GM12878 (cell line): ENCODE results near the gene PLEKHG4B. TPM values are rescaled to one million over a fixed set of nuclear protein-coding genes. Genes with fewer than 3 reads are reported as not detected.

Source experiments
- ATAC-seq: fragments of 200-7000 bp; cut with Tn5 transposase; 3 replicates; pipeline ENCODE4 v1.9.1; 2020; ENCODE audit warnings: mild to moderate bottlenecking, moderate library complexity
- BruUV-seq: library from RNA; stranded (reverse); fragments of 400-500 nt; replicated peaks from 2 replicates; lab custom pipeline; 2021; lab: Mats Ljungman, UMichigan
- CTCF ChIA-PET: fragments of 300-600 bp; sonication (Branson Sonifier 250); formaldehyde crosslinking; extraction: SDS; loops from one replicate; lab custom pipeline; 2021; ENCODE audit warnings: inconsistent platforms; lab: Yijun Ruan, JAX
- POLR2A ChIA-PET: fragments of 350-600 bp; formaldehyde crosslinking; extraction: SDS; loops from one replicate; lab custom pipeline; 2021; ENCODE audit warnings: inconsistent platforms; lab: Charles Lee
- RAD21 ChIA-PET: fragments of 300-600 bp; sonication (Branson Sonifier 250); formaldehyde crosslinking; loops from one replicate; lab custom pipeline; 2023; ENCODE audit warnings: antibody characterized with exemption; ENCODE audit not compliant: unreplicated experiment; lab: Charles Lee
- SMC1A ChIA-PET: fragments of 300-600 bp; sonication (Branson Sonifier 250); formaldehyde crosslinking; loops from one replicate; lab custom pipeline; 2023; ENCODE audit not compliant: unreplicated experiment, uncharacterized antibody; lab: Charles Lee
- DNase-seq: peaks from one replicate; pipeline ENCODE4 v3.0.0-alpha.2; 2011; ENCODE audit warnings: low read depth, low spot score
- FAIRE-seq: peaks from 3 replicates; lab custom pipeline; 2011; peaks lifted over from hg19 to GRCh38; lab: Jason Lieb, UNC
- H2AFZ ChIP-seq: 2 replicates; pipeline ENCODE4 v1.6.0; 2011; ENCODE audit warnings: low read depth, low read length, control low read depth; ENCODE audit not compliant: control insufficient read depth
- H3K27ac ChIP-seq: 2 replicates; pipeline ENCODE4 v1.5.1; 2011; ENCODE audit warnings: control low read depth; ENCODE audit not compliant: control insufficient read depth, insufficient read depth
- H3K27me3 ChIP-seq, 2 experiments: replicated peaks in 1 of 2; 2 replicates each; pipeline versions ENCODE4 v1.6.0 to v1.6.1; 2011; ENCODE audit warnings: low read length in 1 of 2; ENCODE audit not compliant: control insufficient read depth in 2 of 2, insufficient read depth in 2 of 2
- H3K36me3 ChIP-seq, 2 experiments: 2 replicates each; pipeline ENCODE4 v1.5.1; 2011; ENCODE audit warnings: low read length in 1 of 2; ENCODE audit not compliant: control insufficient read depth in 2 of 2, insufficient read depth in 2 of 2
- H3K4me1 ChIP-seq: 2 replicates; pipeline ENCODE4 v1.6.1; 2011; ENCODE audit warnings: mild to moderate bottlenecking, low read length, moderate library complexity, mixed read lengths; ENCODE audit not compliant: control insufficient read depth, insufficient read depth
- H3K4me2 ChIP-seq: 2 replicates; pipeline ENCODE4 v1.6.0; 2011; ENCODE audit warnings: control low read depth; ENCODE audit not compliant: control insufficient read depth, insufficient read depth
- H3K4me3 ChIP-seq: fragments of 200-600 bp; sonication (generic); 2 replicates; pipeline ENCODE4 v1.5.1; 2016
- H3K79me2 ChIP-seq: 2 replicates; pipeline ENCODE4 v1.6.0; 2011; ENCODE audit warnings: low read length; ENCODE audit not compliant: control insufficient read depth, insufficient read depth
- H3K9ac ChIP-seq: 2 replicates; pipeline ENCODE4 v1.8.0; 2011; ENCODE audit warnings: low read length, control low read depth, mixed read lengths; ENCODE audit not compliant: control insufficient read depth, insufficient read depth
- H3K9me3 ChIP-seq: replicated peaks from 3 replicates; pipeline ENCODE4 v1.5.1; 2011; ENCODE audit warnings: mild to moderate bottlenecking, low read length; ENCODE audit not compliant: control insufficient read depth, insufficient read depth
- H4K20me1 ChIP-seq: 2 replicates; pipeline ENCODE4 v1.6.0; 2011; ENCODE audit not compliant: control insufficient read depth, insufficient read depth
- BRCA1 ChIP-seq: IDR thresholded peaks from 2 replicates; pipeline ENCODE4 v1.6.1; 2011; ENCODE audit warnings: low read depth, low read length, improper control_type of control experiment
- HCFC1 ChIP-seq: fragments of 150-350 bp; IDR thresholded peaks from 2 replicates; pipeline ENCODE4 v1.6.1; 2014; ENCODE audit warnings: low read length
- HDAC2 ChIP-seq: fragments of 200-600 bp; sonication (generic); IDR thresholded peaks from 2 replicates; pipeline ENCODE4 v1.6.1; 2017
- MEF2B ChIP-seq: fragments of 450-650 bp; IDR thresholded peaks from 2 replicates; pipeline ENCODE4 v1.6.1; 2018; ENCODE audit warnings: mild to moderate bottlenecking, moderate library complexity; ENCODE audit not compliant: partially characterized antibody, poor library complexity, severe bottlenecking
- POLR2A ChIP-seq: IDR thresholded peaks from 2 replicates; pipeline ENCODE4 v1.6.1; 2011; ENCODE audit warnings: low read depth, mild to moderate bottlenecking, low read length
- SIN3A ChIP-seq: IDR thresholded peaks from 2 replicates; pipeline ENCODE4 v1.6.1; 2012; ENCODE audit warnings: low read depth, low read length, improper control_type of control experiment
- SIX5 ChIP-seq: IDR thresholded peaks from 2 replicates; pipeline ENCODE4 v1.6.1; 2011; ENCODE audit warnings: mild to moderate bottlenecking, low read depth, low read length, moderate library complexity; ENCODE audit not compliant: severe bottlenecking
- SREBF2 ChIP-seq: IDR thresholded peaks from 2 replicates; pipeline ENCODE4 v1.6.1; 2012; ENCODE audit warnings: mild to moderate bottlenecking, low read length
- WGBS: methylation state at CpG from one replicate; pipeline ENCODE4 v1.1.6; 2016; ENCODE audit warnings: low lambda C conversion rate; ENCODE audit not compliant: insufficient replicate concordance, insufficient coverage; ENCODE audit errors: missing lambda C conversion rate; 5-methylcytosine and 5-hydroxymethylcytosine counted together
- in situ Hi-C: fragments of 300-500 bp; cut with MboI; formaldehyde crosslinking; loops from 9 replicates; pipeline ENCODE4 v1.14.3; 2018; ENCODE audit warnings: mixed read lengths
- intact Hi-C: fragments of 100-400 bp; cut with micrococcal nuclease; formaldehyde crosslinking; loops from one replicate; pipeline ENCODE4 v1.14.2; 2022; ENCODE audit not compliant: unreplicated experiment
- polyA plus RNA-seq, 11 experiments: library from polyadenylated mRNA; depleted of rRNA in 4 of 11; unstranded in 6 of 11; stranded (reverse) in 5 of 11; fragments of >200 nt; fragmentation: Nextera tagmentation in 4 of 11; fragmentation: Illumina TruSeq in 1 of 11; extraction: Ambion mirVana in 4 of 11; extraction: Trizol in 1 of 11; gene quantifications; 1 replicate in 1 of 11; 2 replicates in 10 of 11; pipeline versions ENCODE4 v1.2.1 to v1.2.3, GENCODE V29; 2011 to 2016; ENCODE audit warnings: inconsistent platforms in 2 of 11, missing spikeins in 2 of 11, low read depth in 1 of 11
- total RNA-seq, 4 experiments: library from RNA; depleted of rRNA in 3 of 4; stranded (reverse); fragments of >200 nt in 3 of 4; fragmentation: Illumina TruSeq in 1 of 4; extraction: Trizol in 1 of 4; gene quantifications; 2 replicates each; pipeline versions ENCODE4 v1.2.1 to v1.2.3, GENCODE V29; 2013 to 2021
- TF ChIP-seq, protein P1 (sequence below): fragments of 450-650 bp; IDR thresholded peaks from 2 replicates; pipeline ENCODE4 v1.6.1; 2014; ENCODE audit warnings: mild to moderate bottlenecking

Gene PLEKHG4B
- total and polyA plus RNA-seq, 10 of the 15 experiments (the other 5 are each of a cell fraction or from before 2014, with no cell fraction given) = under 0.01 to 0.05 (median 0.01) TPM; not detected in 6

GRCh38 chr5:194102-194501, 102.1 kb downstream of the PLEKHG4B start:
- ATAC-seq (no peak), FAIRE-seq (no peak), DNase-seq (no peak)
- CTCF ChIA-PET = no interaction called here
- RAD21 ChIA-PET = no interaction called here
- POLR2A ChIA-PET = no interaction called here
- TF ChIP-seq SREBF2 = no peak
- 46% methylated on average over 15 of the region's 15 CpGs for WGBS
- Histone ChIP-seq H3K27me3 (no peaks in the 10 kb centered on the region), H3K79me2 (no peaks in the 10 kb centered on the region), H3K9ac (no peak overlapping the region), H3K4me3 (no peak overlapping the region), H3K4me1 (peaks cover 25% of the 10 kb centered on the region), H3K4me2 (no peak overlapping the region), H4K20me1 (no peaks in the 10 kb centered on the region), H3K36me3 (no peaks in the 10 kb centered on the region), H2AFZ (no peak overlapping the region), H3K9me3 (no peaks in the 10 kb centered on the region), H3K27ac (no peak overlapping the region)
- in situ Hi-C loops = no loop called here
- SMC1A ChIA-PET = no interaction called here
- intact Hi-C loops = no loop called here
- no TSS peak for BruUV-seq

DNA sequence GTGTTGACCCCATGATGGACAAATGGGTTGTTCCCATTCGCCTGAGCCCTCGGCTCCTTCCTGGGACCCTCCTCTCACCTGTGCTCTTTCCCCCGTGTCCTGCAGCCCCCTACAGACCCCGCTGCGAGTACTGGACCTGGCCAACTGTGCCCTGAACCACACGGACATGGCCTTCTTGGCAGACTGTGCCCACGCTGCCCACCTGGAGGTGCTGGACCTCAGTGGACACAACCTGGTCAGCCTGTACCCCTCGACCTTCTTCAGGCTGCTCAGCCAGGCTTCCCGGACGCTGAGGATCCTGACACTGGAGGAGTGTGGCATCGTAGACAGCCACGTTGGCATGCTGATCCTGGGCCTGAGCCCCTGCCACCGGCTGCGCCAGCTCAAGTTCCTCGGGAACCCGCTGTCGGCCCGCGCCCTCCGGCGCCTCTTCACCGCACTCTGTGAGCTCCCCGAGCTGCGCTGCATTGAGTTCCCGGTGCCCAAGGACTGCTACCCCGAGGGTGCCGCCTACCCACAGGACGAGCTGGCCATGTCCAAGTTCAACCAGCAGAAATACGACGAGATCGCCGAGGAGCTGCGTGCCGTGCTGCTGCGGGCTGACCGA, 102.7 kb downstream of the PLEKHG4B start:
- Histone ChIP-seq H3K79me2 (no peaks in the 10 kb centered on the region), H3K9me3 (no peaks in the 10 kb centered on the region), H3K4me2 (no peak overlapping the region), H3K27ac (no peak overlapping the region), H3K36me3 (no peaks in the 10 kb centered on the region), H3K4me3 (no peak overlapping the region), H3K27me3 (no peaks in the 10 kb centered on the region), H3K9ac (no peak overlapping the region), H4K20me1 (no peaks in the 10 kb centered on the region), H2AFZ (no peak overlapping the region), H3K4me1 (peaks cover 25% of the 10 kb centered on the region)
- intact Hi-C loops = no loop called here
- DNase-seq = no peak
- FAIRE-seq = no peak
- in situ Hi-C loops = no loop called here
- TF ChIP-seq BRCA1 (no peak), MEF2B (no peak), SIX5 (no peak), HCFC1 (no peak), HDAC2 (no peak), SIN3A (no peak), POLR2A (no peak)
- TF ChIP-seq, protein P1, sequence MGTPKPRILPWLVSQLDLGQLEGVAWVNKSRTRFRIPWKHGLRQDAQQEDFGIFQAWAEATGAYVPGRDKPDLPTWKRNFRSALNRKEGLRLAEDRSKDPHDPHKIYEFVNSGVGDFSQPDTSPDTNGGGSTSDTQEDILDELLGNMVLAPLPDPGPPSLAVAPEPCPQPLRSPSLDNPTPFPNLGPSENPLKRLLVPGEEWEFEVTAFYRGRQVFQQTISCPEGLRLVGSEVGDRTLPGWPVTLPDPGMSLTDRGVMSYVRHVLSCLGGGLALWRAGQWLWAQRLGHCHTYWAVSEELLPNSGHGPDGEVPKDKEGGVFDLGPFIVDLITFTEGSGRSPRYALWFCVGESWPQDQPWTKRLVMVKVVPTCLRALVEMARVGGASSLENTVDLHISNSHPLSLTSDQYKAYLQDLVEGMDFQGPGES = no peak
- no peak for ATAC-seq
- WGBS = 73% methylated on average over 30 of the region's 36 CpGs
- POLR2A ChIA-PET = no interaction called here
- CTCF ChIA-PET = no interaction called here
- BruUV-seq = no TSS peak
- RAD21 ChIA-PET = no interaction called here
- SMC1A ChIA-PET = no interaction called here
